Stimulated activated CD8-positive, alpha-beta memory T cell treated with anti-CD3 and anti-CD28 coated beads, Interleukin-15, amount 100 ng/mL, for 1 hour (primary cell): Measurements from ENCODE around the gene FOXO3.
"Not testable (repeated sequence)": the region's sequence is repeated elsewhere in the genome, so short reads cannot be mapped to it uniquely, and the experiment has no call there.

Source experiments
- DNase-seq: peaks from one replicate; pipeline ENCODE4 v3.0.0-alpha.2; 2020; ENCODE audit warnings: low read depth

Gene FOXO3

DNA sequence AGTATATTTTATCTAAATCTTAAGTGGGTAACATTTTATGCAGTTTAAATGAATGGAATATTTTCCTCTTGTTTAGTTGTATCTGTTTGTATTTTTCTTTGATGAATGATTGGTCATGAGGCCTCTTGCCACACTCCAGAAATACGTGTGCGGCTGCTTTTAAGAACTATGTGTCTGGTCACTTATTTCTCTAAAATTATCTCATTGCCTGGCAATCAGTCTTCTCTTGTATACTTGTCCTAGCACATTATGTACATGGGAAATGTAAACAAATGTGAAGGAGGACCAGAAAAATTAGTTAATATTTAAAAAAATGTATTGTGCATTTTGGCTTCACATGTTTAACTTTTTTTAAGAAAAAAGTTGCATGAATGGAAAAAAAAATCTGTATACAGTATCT, 123.3 kb downstream of the FOXO3 start:
- not testable (repeated sequence) for DNase-seq

DNA sequence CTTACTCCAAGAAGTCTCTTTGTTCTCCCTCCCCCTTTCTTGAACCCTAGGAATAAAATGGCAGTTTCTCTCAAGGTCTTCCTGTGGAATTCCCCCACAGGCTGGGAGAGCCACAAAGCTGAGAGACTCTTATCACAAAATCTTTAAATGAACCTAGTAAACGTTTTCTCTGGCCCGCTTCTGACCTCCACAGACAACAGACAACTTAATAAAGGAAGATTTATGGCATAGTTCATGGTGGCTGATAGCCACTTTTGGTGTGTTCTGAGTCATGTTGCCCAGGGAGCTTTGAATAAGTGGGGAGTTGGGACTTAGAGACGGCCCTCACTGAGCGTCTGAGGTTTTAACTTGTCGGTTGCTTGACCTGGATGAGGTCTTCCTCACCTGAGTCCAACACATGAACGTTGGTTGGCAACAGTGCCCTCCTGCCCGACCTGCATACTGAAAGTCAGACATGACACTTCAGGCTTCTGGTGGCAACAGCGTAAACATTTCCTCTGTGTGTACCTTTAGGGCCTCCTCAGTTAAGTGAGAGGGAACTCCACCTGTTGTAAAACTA, 124.1 kb downstream of the FOXO3 start:
- no peak for DNase-seq

GRCh38 chr6:108685970-108686369, 125.3 kb downstream of the FOXO3 start:
- DNase-seq, result no peak

- DNase-seq, result no peak
Observed at GRCh38 chr6:108686896-108687295, 126.2 kb downstream of the FOXO3 start.

DNA sequence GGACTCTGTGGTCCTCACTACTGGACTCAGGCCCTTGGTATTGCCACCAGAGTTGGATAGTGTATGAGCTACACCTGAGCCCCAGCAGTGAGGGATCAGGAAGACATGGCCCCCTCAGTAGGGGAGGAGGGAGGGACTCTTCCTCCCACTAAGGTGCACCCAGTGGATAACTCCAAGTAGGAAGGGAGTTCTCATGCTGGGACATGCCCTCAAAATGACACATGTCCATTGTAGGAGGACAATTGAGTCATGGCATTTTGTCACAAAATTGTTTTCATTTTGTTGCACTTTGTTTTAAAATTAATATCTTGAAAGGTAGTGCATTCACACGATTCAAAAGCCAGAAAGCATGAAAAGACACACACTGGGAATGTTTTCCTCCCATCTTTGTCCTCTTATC, 127.2 kb downstream of the FOXO3 start:
- no peak for DNase-seq

- DNase-seq, result no peak
Observed at GRCh38 chr6:108689272-108690161, 128.8 kb downstream of the FOXO3 start.

GRCh38 chr6:108690326-108691049, 129.8 kb downstream of the FOXO3 start:
- no peak for DNase-seq

- no peak for DNase-seq
Observed at GRCh38 chr6:108693430-108694154, 132.9 kb downstream of the FOXO3 start.

GRCh38 chr6:108694816-108695215, 134.1 kb downstream of the FOXO3 start:
- DNase-seq, result no peak

DNA sequence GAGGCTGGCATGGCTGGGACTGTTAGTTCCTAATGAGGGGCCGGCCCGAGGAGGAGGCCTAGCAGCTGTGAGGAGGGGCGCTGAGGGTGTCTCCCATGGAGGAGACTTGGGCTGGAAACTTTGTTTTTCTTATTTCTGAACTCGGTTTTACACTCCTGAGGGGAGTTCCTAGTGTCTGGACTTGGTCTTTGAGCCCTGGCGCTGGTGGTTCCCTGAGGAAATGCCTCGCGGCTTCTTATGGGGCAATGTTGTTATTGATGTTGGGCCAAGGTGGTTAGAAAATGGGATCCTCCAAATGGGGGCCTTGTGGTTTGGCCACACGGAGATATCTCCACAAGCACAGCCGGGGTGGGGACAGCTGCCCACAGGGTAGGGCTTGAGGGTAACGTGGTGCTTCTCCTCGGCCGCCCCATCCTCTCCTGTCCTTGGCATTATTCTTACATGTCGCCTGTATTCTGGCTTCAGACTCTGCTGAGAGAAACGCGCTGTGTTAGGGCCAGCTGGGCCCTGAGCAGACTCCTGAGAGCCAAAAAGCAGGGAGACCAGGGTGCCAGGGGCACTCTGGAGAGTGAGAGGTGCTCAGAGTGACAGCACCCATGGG, 136.9 kb downstream of the FOXO3 start:
- no peak for DNase-seq

DNA sequence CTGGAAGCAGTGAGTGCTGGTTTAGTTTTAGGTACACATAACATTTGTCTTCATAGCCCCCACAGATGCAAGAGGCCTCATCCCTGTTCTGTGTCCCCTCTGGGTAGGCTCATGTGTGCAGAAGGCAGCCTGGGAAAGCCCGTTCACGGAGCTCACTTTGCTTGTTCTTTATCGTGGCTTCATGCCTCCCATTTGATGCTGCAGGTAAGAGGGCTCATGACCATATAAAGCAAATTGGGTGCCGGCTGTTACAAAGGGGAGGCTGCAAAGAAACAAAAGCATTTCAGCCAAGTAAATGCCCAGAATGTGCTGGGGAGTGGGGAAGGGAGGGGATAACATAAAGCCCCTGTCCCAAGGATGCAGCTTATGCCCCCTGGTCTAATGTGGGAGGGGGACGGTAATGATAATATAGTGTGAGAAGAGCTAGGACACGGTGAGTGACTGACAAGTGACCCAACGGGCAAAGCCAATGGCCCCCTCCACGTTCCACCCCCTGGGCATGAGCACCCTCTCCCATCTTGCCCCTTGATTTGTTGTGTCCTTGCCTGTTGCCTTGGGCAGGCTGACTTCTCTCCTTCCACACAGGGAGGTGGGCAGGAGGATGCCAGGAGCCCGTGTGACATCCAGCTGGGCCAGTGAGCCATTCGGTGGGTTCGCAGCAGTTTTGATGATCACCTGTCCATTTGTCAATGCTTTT, 138.0 kb downstream of the FOXO3 start:
- no peak for DNase-seq

DNA sequence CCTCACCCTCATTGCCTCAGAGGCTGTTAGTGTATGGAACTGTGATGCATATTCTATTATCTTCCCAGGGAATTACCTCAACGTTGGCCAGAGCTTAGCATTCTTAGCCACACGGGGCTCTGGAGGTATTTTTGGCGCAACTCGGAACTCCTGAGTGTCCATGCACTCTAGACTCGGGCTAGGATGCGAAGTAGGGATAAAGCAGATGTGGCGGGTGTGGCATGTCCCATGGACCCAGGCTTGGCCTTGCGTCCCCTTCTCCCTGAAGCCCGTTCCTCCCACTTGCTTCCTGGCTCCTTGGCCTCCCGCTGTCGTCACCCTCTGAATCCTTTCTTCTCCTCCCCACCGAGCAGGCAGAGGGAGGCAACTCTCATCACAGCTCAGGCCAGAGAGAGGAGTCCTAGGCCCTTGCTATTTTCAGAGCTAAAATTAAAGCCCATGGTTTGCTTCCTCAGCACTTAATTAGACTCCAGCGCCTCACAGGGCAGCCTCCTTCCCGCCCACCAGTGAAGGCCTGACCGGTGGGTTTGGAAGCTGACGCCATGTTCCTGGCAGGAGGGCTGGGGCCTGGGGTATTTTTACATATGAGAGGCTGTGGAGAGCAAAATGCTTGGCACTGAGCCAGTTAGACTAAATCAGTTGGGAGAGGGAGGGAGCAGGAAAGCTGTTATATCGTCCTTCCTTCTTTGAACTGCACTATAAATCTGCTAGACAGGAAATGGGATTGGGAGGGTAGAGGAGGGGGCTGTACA, 138.7 kb downstream of the FOXO3 start:
- DNase-seq, result no peak

DNA sequence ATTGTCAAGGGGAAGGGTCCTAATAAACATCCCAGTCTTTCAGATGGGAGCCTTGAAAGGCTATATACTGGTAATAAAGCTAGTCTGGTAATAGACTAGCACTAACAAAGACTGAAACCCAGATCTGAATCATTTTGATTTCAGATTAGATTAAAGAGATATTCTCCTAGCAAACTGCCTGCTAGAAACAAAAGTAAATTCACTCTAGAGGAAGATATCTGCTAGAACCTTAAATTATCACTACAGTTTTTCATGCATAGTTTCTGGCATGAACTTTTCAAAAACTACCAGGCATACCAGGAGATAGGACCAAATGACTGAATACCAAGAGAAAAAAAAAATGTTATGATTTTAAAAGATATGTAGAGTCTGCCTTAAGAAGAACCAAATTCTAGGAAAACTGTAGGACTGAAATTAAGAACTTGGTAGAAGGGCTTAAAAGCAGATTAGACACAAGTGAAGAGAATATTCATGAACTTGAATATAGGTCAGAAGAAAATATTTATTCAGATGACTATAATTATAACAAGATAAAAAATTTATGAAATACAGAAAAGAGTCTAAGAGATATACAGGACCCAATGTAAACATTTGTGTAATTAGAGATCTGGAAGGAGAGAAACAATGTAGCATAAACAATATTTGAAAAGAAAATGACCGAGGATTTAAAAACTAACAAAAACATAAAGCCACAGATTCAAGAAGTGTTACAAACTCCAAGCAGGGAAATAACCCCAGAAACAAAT, 141.6 kb downstream of the FOXO3 start:
- DNase-seq, result no peak

- no peak for DNase-seq
Observed at GRCh38 chr6:108706649-108707048, 145.9 kb downstream of the FOXO3 start.

GRCh38 chr6:108707328-108707976, 146.7 kb downstream of the FOXO3 start:
- DNase-seq, result no peak

DNA sequence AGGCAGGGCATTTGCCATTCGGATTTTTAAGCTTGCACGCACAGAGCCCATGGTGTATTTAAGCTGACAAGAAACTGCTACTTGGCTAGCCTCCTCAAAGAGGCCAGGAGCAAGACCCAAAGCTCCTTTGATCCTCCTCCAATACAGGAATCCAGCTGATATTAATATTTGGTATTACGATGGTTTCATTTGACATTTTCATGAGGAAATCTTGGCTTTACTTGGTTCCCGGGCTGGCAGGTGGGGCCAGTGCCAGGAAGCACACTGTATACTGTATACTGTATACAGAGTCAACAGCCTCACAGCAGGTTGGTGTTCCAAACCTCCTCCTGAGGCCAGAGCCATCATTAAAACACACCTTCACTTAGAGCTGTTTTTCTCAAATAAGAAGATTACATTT, 149.3 kb downstream of the FOXO3 start:
- no peak for DNase-seq

- no peak for DNase-seq
Observed at GRCh38 chr6:108710551-108710950, 149.8 kb downstream of the FOXO3 start.

- DNase-seq, result no peak
Observed at GRCh38 chr6:108711071-108711470, 150.4 kb downstream of the FOXO3 start.

- DNase-seq, result no peak
Observed at GRCh38 chr6:108711826-108712225, 151.1 kb downstream of the FOXO3 start.
